ENCODE data around the gene SERPINA12. TPM values are rescaled to one million over a fixed set of nuclear protein-coding genes. Genes with fewer than 3 reads are reported as not detected.
A peak's percentile ranks its signal among the peaks of the same experiment; 100 is the strongest.

The SERPINA12 gene
- polyA plus RNA-seq (ENCODE audit: insufficient read length in 4 of 4) = under 1 TPM; 0.30 to 0.77 (median 0.48) TPM

- DNase-seq (ENCODE audit: low read depth in 4 of 4, low spot score in 2 of 4) = no peak
Measured at GRCh38 chr14:94509356-94509755, at the start of gene SERPINA12. TSS of gene SERPINA12 (minus strand) at chr14:94509469. CDS start at chr14:94498397, 11,072 bp downstream.

GRCh38 chr14:94558842-94559241 lies 49.6 kb upstream of the SERPINA12 start:
- DNase-seq (ENCODE audit: low read depth in 4 of 4, low spot score in 2 of 4) = no peak

- no peak for DNase-seq (ENCODE audit: low read depth in 4 of 4, low spot score in 2 of 4)
Measured at GRCh38 chr14:94557327-94557726, 48.1 kb upstream of the SERPINA12 start.

GRCh38 chr14:94555991-94556390 lies 46.7 kb upstream of the SERPINA12 start:
- no peak for DNase-seq (ENCODE audit: low read depth in 4 of 4, low spot score in 2 of 4)

- no peak for DNase-seq (ENCODE audit: low read depth in 4 of 4, low spot score in 2 of 4)
Measured at GRCh38 chr14:94550041-94550440, 40.8 kb upstream of the SERPINA12 start.

- DNase-seq (ENCODE audit: low read depth in 4 of 4, low spot score in 2 of 4) = peak in 2 of 4 donors; percentile 25 to 34
Measured at GRCh38 chr14:94548999-94549985, 40.0 kb upstream of the SERPINA12 start.

- no peak for DNase-seq (ENCODE audit: low read depth in 4 of 4, low spot score in 2 of 4)
Measured at GRCh38 chr14:94548131-94548998, 39.1 kb upstream of the SERPINA12 start.

GRCh38 chr14:94547726-94548125 lies 38.5 kb upstream of the SERPINA12 start:
- DNase-seq (ENCODE audit: low read depth in 4 of 4, low spot score in 2 of 4) = no peak

- no peak for DNase-seq (ENCODE audit: low read depth in 4 of 4, low spot score in 2 of 4)
Measured at GRCh38 chr14:94547151-94547680, 37.9 kb upstream of the SERPINA12 start.

- no peak for DNase-seq (ENCODE audit: low read depth in 4 of 4, low spot score in 2 of 4)
Measured at GRCh38 chr14:94545131-94545841, 36.0 kb upstream of the SERPINA12 start.

GRCh38 chr14:94544726-94545125 lies 35.5 kb upstream of the SERPINA12 start:
- DNase-seq (ENCODE audit: low read depth in 4 of 4, low spot score in 2 of 4) = no peak

- DNase-seq (ENCODE audit: low read depth in 4 of 4, low spot score in 2 of 4) = no peak
Measured at GRCh38 chr14:94543449-94544124, 34.3 kb upstream of the SERPINA12 start.

- no peak for DNase-seq (ENCODE audit: low read depth in 4 of 4, low spot score in 2 of 4)
Measured at GRCh38 chr14:94542811-94543440, 33.7 kb upstream of the SERPINA12 start.

GRCh38 chr14:94542111-94542810 lies 33.0 kb upstream of the SERPINA12 start:
- DNase-seq (ENCODE audit: low read depth in 4 of 4, low spot score in 2 of 4) = no peak

GRCh38 chr14:94541234-94541975 lies 32.1 kb upstream of the SERPINA12 start:
- no peak for DNase-seq (ENCODE audit: low read depth in 4 of 4, low spot score in 2 of 4)

GRCh38 chr14:94540031-94540794 lies 30.9 kb upstream of the SERPINA12 start:
- peak in 1 of 4 donors; percentile 21 for DNase-seq (ENCODE audit: low read depth in 4 of 4, low spot score in 2 of 4)

- DNase-seq (ENCODE audit: low read depth in 4 of 4, low spot score in 2 of 4) = no peak
Measured at GRCh38 chr14:94539181-94539580, 29.9 kb upstream of the SERPINA12 start.
